SK-N-SH treated with all-trans-retinoic acid at 6 μM for 48 hours (cell line): ENCODE results near the gene LRRC8C.

Source experiments
- ATAC-seq: fragments of 200-7000 bp; cut with Tn5 transposase; 3 replicates; pipeline ENCODE4 v1.9.1; 2020; ENCODE audit warnings: mild to moderate bottlenecking, moderate library complexity
- ARNTL ChIP-seq: fragments of 450-650 bp; formaldehyde crosslinking; IDR thresholded peaks from 2 replicates; pipeline ENCODE4 v1.5.0; 2020; ENCODE audit warnings: low read depth, mild to moderate bottlenecking, moderate library complexity, borderline replicate concordance
- BACH2 ChIP-seq: fragments of 250-450 bp; sonication (Bioruptor Pico); IDR thresholded peaks from 2 replicates; pipeline ENCODE4 v1.9.0; 2021; ENCODE audit warnings: mild to moderate bottlenecking, borderline replicate concordance
- CSDC2 ChIP-seq: fragments of 250-450 bp; sonication (Bioruptor Pico); IDR thresholded peaks from 2 replicates; pipeline ENCODE4 v1.5.0; 2020; ENCODE audit warnings: mild to moderate bottlenecking, moderate library complexity
- ESRRG ChIP-seq: fragments of 250-450 bp; sonication (Bioruptor Pico); IDR thresholded peaks from 2 replicates; pipeline ENCODE4 v1.6.1; 2021; ENCODE audit warnings: mild to moderate bottlenecking
- GLIS3 ChIP-seq: fragments of 250-450 bp; sonication (Bioruptor Pico); IDR thresholded peaks from 2 replicates; pipeline ENCODE4 v1.5.0; 2020; ENCODE audit warnings: mild to moderate bottlenecking, moderate library complexity
- OSR1 ChIP-seq: fragments of 250-450 bp; sonication (Bioruptor Pico); IDR thresholded peaks from 2 replicates; pipeline ENCODE4 v1.8.0; 2022; ENCODE audit warnings: moderate library complexity, mild to moderate bottlenecking, inconsistent platforms
- PPARA ChIP-seq: fragments of 250-450 bp; sonication (Bioruptor Pico); IDR thresholded peaks from 2 replicates; pipeline ENCODE4 v1.5.0; 2020; ENCODE audit warnings: mild to moderate bottlenecking, borderline replicate concordance
- RARB ChIP-seq: fragments of 250-450 bp; sonication (Bioruptor Pico); IDR thresholded peaks from 2 replicates; pipeline ENCODE4 v1.8.0; 2021; ENCODE audit warnings: mild to moderate bottlenecking, moderate library complexity
- SNAI2 ChIP-seq: fragments of 250-450 bp; sonication (Bioruptor Pico); IDR thresholded peaks from 2 replicates; pipeline ENCODE4 v1.5.0; 2020; ENCODE audit warnings: mild to moderate bottlenecking, moderate library complexity
- TOX ChIP-seq: fragments of 250-450 bp; sonication (Bioruptor Pico); IDR thresholded peaks from 2 replicates; pipeline ENCODE4 v1.8.0; 2021; ENCODE audit warnings: mild to moderate bottlenecking, moderate library complexity, borderline replicate concordance
- ZC3H10 ChIP-seq: fragments of 250-450 bp; sonication (Bioruptor Pico); IDR thresholded peaks from 2 replicates; pipeline ENCODE4 v1.5.1; 2021; ENCODE audit warnings: mild to moderate bottlenecking, moderate library complexity
- ZFP3 ChIP-seq: fragments of 250-450 bp; sonication (Bioruptor Pico); IDR thresholded peaks from 2 replicates; pipeline ENCODE4 v1.5.0; 2020; ENCODE audit warnings: mild to moderate bottlenecking, moderate library complexity
- ZFP30 ChIP-seq: fragments of 450-650 bp; formaldehyde crosslinking; IDR thresholded peaks from 2 replicates; pipeline ENCODE4 v1.5.0; 2022; ENCODE audit warnings: mild to moderate bottlenecking, moderate library complexity
- ZNF565 ChIP-seq: fragments of 450-650 bp; formaldehyde crosslinking; conservative IDR thresholded peaks from 2 replicates; pipeline ENCODE4 v1.5.0; 2020; ENCODE audit warnings: low read depth, mild to moderate bottlenecking, moderate library complexity
- ZNF70 ChIP-seq: fragments of 450-650 bp; formaldehyde crosslinking; IDR thresholded peaks from 2 replicates; pipeline ENCODE4 v1.5.0; 2020; ENCODE audit warnings: mild to moderate bottlenecking, moderate library complexity
- ZNF8 ChIP-seq: fragments of 450-650 bp; formaldehyde crosslinking; IDR thresholded peaks from 2 replicates; pipeline ENCODE4 v1.5.0; 2020; ENCODE audit warnings: mild to moderate bottlenecking, moderate library complexity
- TF ChIP-seq, protein P1 (sequence below): fragments of 250-450 bp; sonication (Bioruptor Pico); IDR thresholded peaks from 2 replicates; pipeline ENCODE4 v1.5.0; 2020; ENCODE audit warnings: mild to moderate bottlenecking, moderate library complexity
- TF ChIP-seq, protein P2 (sequence below): fragments of 250-450 bp; sonication (Bioruptor Pico); IDR thresholded peaks from 2 replicates; pipeline ENCODE4 v1.5.1; 2021; ENCODE audit warnings: mild to moderate bottlenecking, moderate library complexity
- TF ChIP-seq, protein P3 (sequence below): fragments of 250-450 bp; sonication (Bioruptor Pico); IDR thresholded peaks from 2 replicates; pipeline ENCODE4 v1.8.0; 2020; ENCODE audit warnings: mild to moderate bottlenecking, moderate library complexity, borderline replicate concordance
- TF ChIP-seq, protein P4 (sequence below): fragments of 250-450 bp; sonication (Bioruptor Pico); IDR thresholded peaks from 2 replicates; pipeline ENCODE4 v1.5.1; 2020; ENCODE audit warnings: low read depth, mild to moderate bottlenecking, moderate library complexity
- TF ChIP-seq, protein P5 (sequence below): fragments of 250-450 bp; sonication (Bioruptor Pico); IDR thresholded peaks from 2 replicates; pipeline ENCODE4 v1.8.0; 2021; ENCODE audit warnings: low read depth, mild to moderate bottlenecking, moderate library complexity, borderline replicate concordance

The LRRC8C gene

DNA sequence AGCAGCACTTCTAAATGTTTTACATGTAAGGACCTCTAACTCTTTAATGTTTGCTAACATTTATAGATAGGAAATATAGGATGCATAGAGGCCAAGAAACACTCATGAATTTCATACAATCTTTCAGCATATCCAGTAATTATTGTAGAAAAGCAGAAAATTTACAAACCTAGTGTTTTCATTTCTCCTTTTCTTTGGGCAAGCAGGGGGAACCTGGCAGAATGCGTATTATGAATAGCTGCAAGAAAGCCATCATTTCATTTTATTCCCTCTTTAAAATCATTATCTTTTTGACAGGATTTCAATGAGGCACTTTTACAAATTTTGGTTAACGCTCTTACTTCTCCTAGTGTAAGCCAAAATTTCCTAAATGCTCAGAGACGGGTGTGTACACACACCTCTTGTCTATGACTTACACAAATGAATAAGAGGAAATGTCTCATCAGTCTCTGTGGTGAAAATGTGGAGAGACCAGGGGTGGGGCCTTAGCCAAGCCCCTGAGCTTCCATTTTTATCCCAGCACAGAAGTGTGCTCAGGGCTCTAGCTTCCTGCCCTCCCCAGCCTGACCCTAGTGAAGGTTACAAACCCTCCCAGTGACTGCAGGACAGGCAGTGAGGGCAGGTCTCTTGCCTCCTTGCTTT is 91.6 kb downstream of the LRRC8C start (continued):
- TF ChIP-seq, protein P1, sequence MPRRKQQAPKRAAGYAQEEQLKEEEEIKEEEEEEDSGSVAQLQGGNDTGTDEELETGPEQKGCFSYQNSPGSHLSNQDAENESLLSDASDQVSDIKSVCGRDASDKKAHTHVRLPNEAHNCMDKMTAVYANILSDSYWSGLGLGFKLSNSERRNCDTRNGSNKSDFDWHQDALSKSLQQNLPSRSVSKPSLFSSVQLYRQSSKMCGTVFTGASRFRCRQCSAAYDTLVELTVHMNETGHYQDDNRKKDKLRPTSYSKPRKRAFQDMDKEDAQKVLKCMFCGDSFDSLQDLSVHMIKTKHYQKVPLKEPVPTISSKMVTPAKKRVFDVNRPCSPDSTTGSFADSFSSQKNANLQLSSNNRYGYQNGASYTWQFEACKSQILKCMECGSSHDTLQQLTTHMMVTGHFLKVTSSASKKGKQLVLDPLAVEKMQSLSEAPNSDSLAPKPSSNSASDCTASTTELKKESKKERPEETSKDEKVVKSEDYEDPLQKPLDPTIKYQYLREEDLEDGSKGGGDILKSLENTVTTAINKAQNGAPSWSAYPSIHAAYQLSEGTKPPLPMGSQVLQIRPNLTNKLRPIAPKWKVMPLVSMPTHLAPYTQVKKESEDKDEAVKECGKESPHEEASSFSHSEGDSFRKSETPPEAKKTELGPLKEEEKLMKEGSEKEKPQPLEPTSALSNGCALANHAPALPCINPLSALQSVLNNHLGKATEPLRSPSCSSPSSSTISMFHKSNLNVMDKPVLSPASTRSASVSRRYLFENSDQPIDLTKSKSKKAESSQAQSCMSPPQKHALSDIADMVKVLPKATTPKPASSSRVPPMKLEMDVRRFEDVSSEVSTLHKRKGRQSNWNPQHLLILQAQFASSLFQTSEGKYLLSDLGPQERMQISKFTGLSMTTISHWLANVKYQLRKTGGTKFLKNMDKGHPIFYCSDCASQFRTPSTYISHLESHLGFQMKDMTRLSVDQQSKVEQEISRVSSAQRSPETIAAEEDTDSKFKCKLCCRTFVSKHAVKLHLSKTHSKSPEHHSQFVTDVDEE, result no peak
- TF ChIP-seq ZFP30 (CRISPR knock-in tag) (no peak), TOX (CRISPR knock-in tag) (no peak)

DNA sequence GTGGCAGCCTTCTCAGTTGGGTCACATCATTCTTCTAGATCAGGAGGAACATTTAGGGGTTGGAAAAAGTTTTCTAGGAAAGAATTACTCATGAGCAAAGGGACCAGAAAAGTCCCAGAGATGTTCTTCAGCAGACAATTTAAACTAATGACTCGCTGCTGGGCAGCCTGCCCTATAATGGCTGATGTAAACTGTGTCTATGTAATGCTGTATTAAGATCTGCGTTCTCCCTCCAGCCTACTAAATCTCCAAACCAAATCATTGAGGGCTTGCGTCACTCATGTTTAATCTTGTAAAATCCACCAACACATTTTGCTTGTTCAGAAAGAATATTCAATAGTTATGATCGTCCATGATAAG is 92.1 kb downstream of the LRRC8C start:
- no peak for TF ChIP-seq OSR1 (CRISPR knock-in tag)
- TF ChIP-seq SNAI2, result no peak
- no peak for TF ChIP-seq GLIS3
- no peak for TF ChIP-seq BACH2 (CRISPR knock-in tag)
- no peak for TF ChIP-seq ZNF70 (CRISPR knock-in tag)
- TF ChIP-seq ESRRG (CRISPR knock-in tag), result no peak
- TF ChIP-seq ARNTL (CRISPR knock-in tag), result no peak
- TF ChIP-seq ZNF565 (CRISPR knock-in tag), result no peak
- TF ChIP-seq, protein P2, sequence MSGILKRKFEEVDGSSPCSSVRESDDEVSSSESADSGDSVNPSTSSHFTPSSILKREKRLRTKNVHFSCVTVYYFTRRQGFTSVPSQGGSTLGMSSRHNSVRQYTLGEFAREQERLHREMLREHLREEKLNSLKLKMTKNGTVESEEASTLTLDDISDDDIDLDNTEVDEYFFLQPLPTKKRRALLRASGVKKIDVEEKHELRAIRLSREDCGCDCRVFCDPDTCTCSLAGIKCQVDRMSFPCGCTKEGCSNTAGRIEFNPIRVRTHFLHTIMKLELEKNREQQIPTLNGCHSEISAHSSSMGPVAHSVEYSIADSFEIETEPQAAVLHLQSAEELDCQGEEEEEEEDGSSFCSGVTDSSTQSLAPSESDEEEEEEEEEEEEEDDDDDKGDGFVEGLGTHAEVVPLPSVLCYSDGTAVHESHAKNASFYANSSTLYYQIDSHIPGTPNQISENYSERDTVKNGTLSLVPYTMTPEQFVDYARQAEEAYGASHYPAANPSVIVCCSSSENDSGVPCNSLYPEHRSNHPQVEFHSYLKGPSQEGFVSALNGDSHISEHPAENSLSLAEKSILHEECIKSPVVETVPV (CRISPR knock-in tag), result no peak
- no peak for TF ChIP-seq RARB (CRISPR knock-in tag)
- TF ChIP-seq, protein P3, sequence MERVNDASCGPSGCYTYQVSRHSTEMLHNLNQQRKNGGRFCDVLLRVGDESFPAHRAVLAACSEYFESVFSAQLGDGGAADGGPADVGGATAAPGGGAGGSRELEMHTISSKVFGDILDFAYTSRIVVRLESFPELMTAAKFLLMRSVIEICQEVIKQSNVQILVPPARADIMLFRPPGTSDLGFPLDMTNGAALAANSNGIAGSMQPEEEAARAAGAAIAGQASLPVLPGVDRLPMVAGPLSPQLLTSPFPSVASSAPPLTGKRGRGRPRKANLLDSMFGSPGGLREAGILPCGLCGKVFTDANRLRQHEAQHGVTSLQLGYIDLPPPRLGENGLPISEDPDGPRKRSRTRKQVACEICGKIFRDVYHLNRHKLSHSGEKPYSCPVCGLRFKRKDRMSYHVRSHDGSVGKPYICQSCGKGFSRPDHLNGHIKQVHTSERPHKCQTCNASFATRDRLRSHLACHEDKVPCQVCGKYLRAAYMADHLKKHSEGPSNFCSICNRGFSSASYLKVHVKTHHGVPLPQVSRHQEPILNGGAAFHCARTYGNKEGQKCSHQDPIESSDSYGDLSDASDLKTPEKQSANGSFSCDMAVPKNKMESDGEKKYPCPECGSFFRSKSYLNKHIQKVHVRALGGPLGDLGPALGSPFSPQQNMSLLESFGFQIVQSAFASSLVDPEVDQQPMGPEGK (CRISPR knock-in tag), result no peak
- no peak for TF ChIP-seq CSDC2
- TF ChIP-seq ZNF8 (CRISPR knock-in tag), result no peak
- TF ChIP-seq ZC3H10 (CRISPR knock-in tag), result no peak
- no peak for TF ChIP-seq ZFP30 (CRISPR knock-in tag)
- TF ChIP-seq ZFP3 (CRISPR knock-in tag), result no peak
- TF ChIP-seq TOX (CRISPR knock-in tag), result no peak
- no peak for TF ChIP-seq PPARA (CRISPR knock-in tag)
- peak; percentile 44 for ATAC-seq

DNA sequence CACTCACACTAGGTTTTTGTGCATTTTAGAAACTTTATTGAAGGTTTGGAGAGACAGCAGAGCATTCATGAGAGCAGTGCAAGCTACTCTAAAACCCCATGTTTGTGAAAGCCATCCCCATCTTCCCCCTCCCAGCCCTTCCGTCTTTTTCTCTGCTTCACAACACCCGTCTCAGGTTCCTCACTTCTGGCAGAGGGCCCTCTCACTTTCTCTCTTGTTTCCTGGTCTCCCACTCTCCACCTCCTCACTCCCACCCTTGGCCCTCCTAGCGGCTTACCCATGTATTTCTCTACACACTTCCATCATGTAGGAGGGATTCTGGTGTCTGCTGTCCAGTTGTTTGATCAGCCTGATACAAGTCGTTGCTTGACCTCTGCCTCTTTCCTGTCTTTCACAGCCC is 92.7 kb downstream of the LRRC8C start:
- ATAC-seq, result no peak
- TF ChIP-seq ZNF8 (CRISPR knock-in tag), result no peak
- no peak for TF ChIP-seq BACH2 (CRISPR knock-in tag)
- TF ChIP-seq ZFP3 (CRISPR knock-in tag), result no peak
- TF ChIP-seq, protein P2 (CRISPR knock-in tag), result no peak
- TF ChIP-seq, protein P3 (CRISPR knock-in tag), result no peak
- TF ChIP-seq, protein P1, result no peak
- TF ChIP-seq ARNTL (CRISPR knock-in tag), result no peak
- no peak for TF ChIP-seq PPARA (CRISPR knock-in tag)
- TF ChIP-seq, protein P4, sequence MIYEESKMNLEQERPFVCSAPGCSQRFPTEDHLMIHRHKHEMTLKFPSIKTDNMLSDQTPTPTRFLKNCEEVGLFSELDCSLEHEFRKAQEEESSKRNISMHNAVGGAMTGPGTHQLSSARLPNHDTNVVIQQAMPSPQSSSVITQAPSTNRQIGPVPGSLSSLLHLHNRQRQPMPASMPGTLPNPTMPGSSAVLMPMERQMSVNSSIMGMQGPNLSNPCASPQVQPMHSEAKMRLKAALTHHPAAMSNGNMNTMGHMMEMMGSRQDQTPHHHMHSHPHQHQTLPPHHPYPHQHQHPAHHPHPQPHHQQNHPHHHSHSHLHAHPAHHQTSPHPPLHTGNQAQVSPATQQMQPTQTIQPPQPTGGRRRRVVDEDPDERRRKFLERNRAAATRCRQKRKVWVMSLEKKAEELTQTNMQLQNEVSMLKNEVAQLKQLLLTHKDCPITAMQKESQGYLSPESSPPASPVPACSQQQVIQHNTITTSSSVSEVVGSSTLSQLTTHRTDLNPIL (CRISPR knock-in tag), result no peak
- TF ChIP-seq GLIS3, result no peak
- TF ChIP-seq, protein P5, sequence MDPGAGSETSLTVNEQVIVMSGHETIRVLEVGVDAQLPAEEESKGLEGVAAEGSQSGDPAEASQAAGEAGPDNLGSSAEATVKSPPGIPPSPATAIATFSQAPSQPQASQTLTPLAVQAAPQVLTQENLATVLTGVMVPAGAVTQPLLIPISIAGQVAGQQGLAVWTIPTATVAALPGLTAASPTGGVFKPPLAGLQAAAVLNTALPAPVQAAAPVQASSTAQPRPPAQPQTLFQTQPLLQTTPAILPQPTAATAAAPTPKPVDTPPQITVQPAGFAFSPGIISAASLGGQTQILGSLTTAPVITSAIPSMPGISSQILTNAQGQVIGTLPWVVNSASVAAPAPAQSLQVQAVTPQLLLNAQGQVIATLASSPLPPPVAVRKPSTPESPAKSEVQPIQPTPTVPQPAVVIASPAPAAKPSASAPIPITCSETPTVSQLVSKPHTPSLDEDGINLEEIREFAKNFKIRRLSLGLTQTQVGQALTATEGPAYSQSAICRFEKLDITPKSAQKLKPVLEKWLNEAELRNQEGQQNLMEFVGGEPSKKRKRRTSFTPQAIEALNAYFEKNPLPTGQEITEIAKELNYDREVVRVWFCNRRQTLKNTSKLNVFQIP (CRISPR knock-in tag), result no peak
- no peak for TF ChIP-seq TOX (CRISPR knock-in tag)
- no peak for TF ChIP-seq RARB (CRISPR knock-in tag)
